GM12878 (cell line): ENCODE data around the gene DDX10.

ENCODE experiments used
- ATF2 ChIP-seq: IDR thresholded peaks from 2 replicates; pipeline ENCODE4 v1.6.1; 2012; ENCODE audit warnings: low read length, inconsistent platforms
- CREM ChIP-seq: IDR thresholded peaks from 2 replicates; pipeline ENCODE4 v1.6.1; 2014; ENCODE audit warnings: antibody characterized with exemption, low read depth
- CTCF ChIP-seq, 3 experiments: IDR thresholded peaks in 2 of 3; conservative IDR thresholded peaks in 1 of 3; 2 replicates each; pipeline ENCODE4 v1.5.1; 2011; ENCODE audit warnings: low read depth in 3 of 3, low read length in 3 of 3, mild to moderate bottlenecking in 3 of 3, control low read depth in 2 of 3, moderate library complexity in 2 of 3, inconsistent platforms in 1 of 3, mixed read lengths in 1 of 3; ENCODE audit not compliant: control insufficient read depth in 2 of 3, insufficient read depth in 1 of 3; ENCODE audit errors: extremely low read depth in 1 of 3
- ELK1 ChIP-seq: IDR thresholded peaks from 2 replicates; pipeline ENCODE4 v1.6.1; 2012; ENCODE audit warnings: low read depth, low read length, improper control_type of control experiment
- NFYB ChIP-seq: IDR thresholded peaks from 2 replicates; pipeline ENCODE4 v1.6.1; 2011; ENCODE audit warnings: low read depth, mild to moderate bottlenecking, low read length, improper control_type of control experiment, moderate library complexity; ENCODE audit not compliant: insufficient read depth
- POLR2A ChIP-seq: IDR thresholded peaks from 2 replicates; pipeline ENCODE4 v1.6.1; 2011; ENCODE audit warnings: low read depth, mild to moderate bottlenecking, low read length
- POLR2AphosphoS5 ChIP-seq: IDR thresholded peaks from 2 replicates; pipeline ENCODE4 v1.6.1; 2011; ENCODE audit warnings: mild to moderate bottlenecking, low read length, inconsistent platforms
- ZNF384 ChIP-seq: IDR thresholded peaks from 2 replicates; pipeline ENCODE4 v1.6.1; 2012; ENCODE audit warnings: low read depth, mild to moderate bottlenecking, low read length, improper control_type of control experiment, borderline replicate concordance
- ZSCAN29 ChIP-seq: fragments of 450-650 bp; IDR thresholded peaks from 2 replicates; pipeline ENCODE4 v1.6.1; 2017; ENCODE audit warnings: mild to moderate bottlenecking, moderate library complexity

GRCh38 chr11:108871867-108872266, 207.0 kb downstream of the DDX10 start:
- no peak for TF ChIP-seq CTCF (IDR thresholded peaks at IDR 0.05 in 2 of 3, conservative IDR thresholded peaks at IDR 0.05 in 1 of 3; ENCODE audit: control insufficient read depth in 2 of 3, extremely low read depth in 1 of 3, insufficient read depth in 1 of 3, low read depth in 3 of 3, low read length in 3 of 3)
- no peak for TF ChIP-seq CREM
- no peak for TF ChIP-seq ZSCAN29
- TF ChIP-seq ATF2: no peak
- TF ChIP-seq NFYB: no peak
- no peak for TF ChIP-seq ELK1
- no peak for TF ChIP-seq ZNF384
- no peak for TF ChIP-seq POLR2AphosphoS5
- TF ChIP-seq POLR2A: no peak
